Measurements from ENCODE around the gene SLC25A17.

- TF ChIP-seq, protein P1, sequence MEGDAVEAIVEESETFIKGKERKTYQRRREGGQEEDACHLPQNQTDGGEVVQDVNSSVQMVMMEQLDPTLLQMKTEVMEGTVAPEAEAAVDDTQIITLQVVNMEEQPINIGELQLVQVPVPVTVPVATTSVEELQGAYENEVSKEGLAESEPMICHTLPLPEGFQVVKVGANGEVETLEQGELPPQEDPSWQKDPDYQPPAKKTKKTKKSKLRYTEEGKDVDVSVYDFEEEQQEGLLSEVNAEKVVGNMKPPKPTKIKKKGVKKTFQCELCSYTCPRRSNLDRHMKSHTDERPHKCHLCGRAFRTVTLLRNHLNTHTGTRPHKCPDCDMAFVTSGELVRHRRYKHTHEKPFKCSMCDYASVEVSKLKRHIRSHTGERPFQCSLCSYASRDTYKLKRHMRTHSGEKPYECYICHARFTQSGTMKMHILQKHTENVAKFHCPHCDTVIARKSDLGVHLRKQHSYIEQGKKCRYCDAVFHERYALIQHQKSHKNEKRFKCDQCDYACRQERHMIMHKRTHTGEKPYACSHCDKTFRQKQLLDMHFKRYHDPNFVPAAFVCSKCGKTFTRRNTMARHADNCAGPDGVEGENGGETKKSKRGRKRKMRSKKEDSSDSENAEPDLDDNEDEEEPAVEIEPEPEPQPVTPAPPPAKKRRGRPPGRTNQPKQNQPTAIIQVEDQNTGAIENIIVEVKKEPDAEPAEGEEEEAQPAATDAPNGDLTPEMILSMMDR (IDR thresholded peaks at IDR 0.05; ENCODE audit: low read depth, low read length): no peak
- no peak for TF ChIP-seq EZH2phosphoT487 (IDR thresholded peaks at IDR 0.05; ENCODE audit: low read depth)
These were observed 42.9 kb upstream of the SLC25A17 start, which contains the start of gene DNAJB7 for GRCh38 chr22:40862013-40862412.
